Choroid plexus epithelial cell (primary cell): ENCODE results near the gene CFHR1.
"Not testable (repeated sequence)": the region's sequence is repeated elsewhere in the genome, so short reads cannot be mapped to it uniquely, and the experiment has no call there.

Experiments
- DNase-seq: peaks from one replicate; pipeline ENCODE4 v3.0.0-alpha.2; 2010; ENCODE audit warnings: low read depth
- H3K4me3 ChIP-seq: 2 replicates; pipeline ENCODE4 v1.5.1; 2011; ENCODE audit warnings: low read depth, mild to moderate bottlenecking, control low read depth, low read length, moderate library complexity
- CTCF ChIP-seq: conservative IDR thresholded peaks from 2 replicates; pipeline ENCODE4 v1.5.1; 2011; ENCODE audit warnings: low read depth, mild to moderate bottlenecking, control low read depth, inconsistent platforms, low read length, moderate library complexity

Gene CFHR1

GRCh38 chr1:196819531-196819930 lies at the start of gene CFHR1:
TSS of gene CFHR1 (plus strand) at chr1:196819731. CDS start at chr1:196819845, 114 bp downstream.
- H3K4me3 ChIP-seq, DNase-seq: not testable (repeated sequence)

- DNase-seq, H3K4me3 ChIP-seq: not testable (repeated sequence)
Measured at GRCh38 chr1:196769823-196770222, 49.7 kb upstream of the CFHR1 start.

GRCh38 chr1:196773713-196774112 lies 45.8 kb upstream of the CFHR1 start:
- H3K4me3 ChIP-seq = no peak overlapping the region
- DNase-seq = no peak
- TF ChIP-seq CTCF = no peak

GRCh38 chr1:196774175-196774574 lies 45.4 kb upstream of the CFHR1 start:
- TF ChIP-seq CTCF = no peak
- DNase-seq = no peak
- H3K4me3 ChIP-seq = no peak overlapping the region

- H3K4me3 ChIP-seq = no peak within 1 kb of the TSS
- no peak for DNase-seq
- no peak for TF ChIP-seq CTCF
Measured at GRCh38 chr1:196774603-196775002, 44.9 kb upstream of the CFHR1 start, which contains the start of gene CFHR3. TSS of gene CFHR3 (plus strand) at chr1:196774840. CDS start at chr1:196774887, 47 bp downstream.

GRCh38 chr1:196777603-196778002 lies 41.9 kb upstream of the CFHR1 start:
- TF ChIP-seq CTCF = no peak
- no peak for DNase-seq

GRCh38 chr1:196779093-196779492 lies 40.4 kb upstream of the CFHR1 start:
- no peak for TF ChIP-seq CTCF
- DNase-seq = peak; percentile 6
- H3K4me3 ChIP-seq = no peak overlapping the region

More at GRCh38 chr1:196777603-196778002, 41.9 kb upstream of the CFHR1 start:
- no peak overlapping the region for H3K4me3 ChIP-seq

- DNase-seq, H3K4me3 ChIP-seq: not testable (repeated sequence)
Measured at GRCh38 chr1:196791252-196791651, 28.3 kb upstream of the CFHR1 start.

GRCh38 chr1:196794103-196794502 lies 25.4 kb upstream of the CFHR1 start:
- not testable (repeated sequence) for H3K4me3 ChIP-seq, DNase-seq
